Measurements from ENCODE around the gene GLCE.

The GLCE gene

GRCh38 chr15:69244798-69245197 is 84.4 kb downstream of the GLCE start:
- TF ChIP-seq CTCF (IDR thresholded peaks at IDR 0.05; ENCODE audit: low read depth, low read length, missing control alignments) = no peak
- no peak for DNase-seq (ENCODE audit: low read depth)
- no peak overlapping the region for H3K4me3 ChIP-seq (ENCODE audit: low read depth, low read length)

- H3K4me3 ChIP-seq (ENCODE audit: low read depth, low read length) = no peak overlapping the region
- TF ChIP-seq CTCF (IDR thresholded peaks at IDR 0.05; ENCODE audit: low read depth, low read length, missing control alignments) = no peak
- DNase-seq (ENCODE audit: low read depth) = no peak
Observed at GRCh38 chr15:69253156-69253555, 92.7 kb downstream of the GLCE start.

- no peak for DNase-seq (ENCODE audit: low read depth)
- peak; percentile 34 for TF ChIP-seq CTCF (IDR thresholded peaks at IDR 0.05; ENCODE audit: low read depth, low read length, missing control alignments)
- no peak overlapping the region for H3K4me3 ChIP-seq (ENCODE audit: low read depth, low read length)
Observed at GRCh38 chr15:69265347-69265955, 105.0 kb downstream of the GLCE start.

GRCh38 chr15:69271217-69271616 is 110.8 kb downstream of the GLCE start:
- no peak overlapping the region for H3K4me3 ChIP-seq (ENCODE audit: low read depth, low read length)
- TF ChIP-seq CTCF (IDR thresholded peaks at IDR 0.05; ENCODE audit: low read depth, low read length, missing control alignments) = no peak
- DNase-seq (ENCODE audit: low read depth) = no peak

GRCh38 chr15:69272139-69272538 is 111.7 kb downstream of the GLCE start:
- no peak overlapping the region for H3K4me3 ChIP-seq (ENCODE audit: low read depth, low read length)
- DNase-seq (ENCODE audit: low read depth) = no peak
- no peak for TF ChIP-seq CTCF (IDR thresholded peaks at IDR 0.05; ENCODE audit: low read depth, low read length, missing control alignments)

- no peak for DNase-seq (ENCODE audit: low read depth)
- TF ChIP-seq CTCF (IDR thresholded peaks at IDR 0.05; ENCODE audit: low read depth, low read length, missing control alignments) = no peak
Observed at GRCh38 chr15:69272891-69273290, 112.5 kb downstream of the GLCE start.

GRCh38 chr15:69275074-69275670 is 114.7 kb downstream of the GLCE start:
- no peak for TF ChIP-seq CTCF (IDR thresholded peaks at IDR 0.05; ENCODE audit: low read depth, low read length, missing control alignments)
- DNase-seq (ENCODE audit: low read depth) = no peak
- no peak overlapping the region for H3K4me3 ChIP-seq (ENCODE audit: low read depth, low read length)

More at GRCh38 chr15:69272891-69273290, 112.5 kb downstream of the GLCE start:
- no peak overlapping the region for H3K4me3 ChIP-seq (ENCODE audit: low read depth, low read length)

All from GM12864 (cell line).